B cell (primary cell): ENCODE results near the gene HACD1.

Experiments
- CTCF ChIP-seq: fragments of 200-600 bp; IDR thresholded peaks from one replicate; pipeline ENCODE4 v1.8.0; 2022; ENCODE audit warnings: antibody characterized with exemption, mild to moderate bottlenecking
- EZH2 ChIP-seq: IDR thresholded peaks from 2 replicates; pipeline ENCODE4 v1.6.1; 2012; ENCODE audit warnings: borderline replicate concordance, low read depth, mild to moderate bottlenecking, moderate library complexity, low read length; ENCODE audit not compliant: insufficient read depth, poor library complexity, severe bottlenecking

- TF ChIP-seq EZH2 = no peak
- no peak for TF ChIP-seq CTCF
Observed at GRCh38 chr10:17616403-17617030, 657 bp downstream of the HACD1 start.
